Activated CD8-positive, alpha-beta T cell treated with anti-CD3 and anti-CD28 coated beads for 36 hours (primary cell): ENCODE data around the gene KNDC1. TPM values are rescaled to one million over a fixed set of nuclear protein-coding genes. Genes with fewer than 3 reads are reported as not detected.

ENCODE experiments used
- ATAC-seq: fragments of 200-7000 bp; cut with Tn5 transposase; one replicate; pipeline ENCODE4 v1.10.0; 2021; ENCODE audit warnings: mild to moderate bottlenecking, moderate library complexity
- CTCF ChIA-PET: fragments of 350-600 bp; sonication (Branson Sonifier 250); formaldehyde crosslinking; loops from one replicate; lab custom pipeline; 2021; ENCODE audit warnings: antibody characterized with exemption; lab: Charles Lee
- POLR2A ChIA-PET: fragments of 350-600 bp; sonication (Branson Sonifier 250); formaldehyde crosslinking; loops from one replicate; lab custom pipeline; 2021; ENCODE audit warnings: antibody characterized with exemption; lab: Charles Lee
- DNase-seq: peaks from one replicate; pipeline ENCODE4 v3.0.0-alpha.2; 2020
- H3K27ac Mint-ChIP-seq: one replicate; pipeline ENCODE4 v1.8.0; 2021; ENCODE audit warnings: mild to moderate bottlenecking, mixed read lengths
- H3K27me3 Mint-ChIP-seq: one replicate; pipeline ENCODE4 v1.8.0; 2021; ENCODE audit warnings: mixed read lengths
- H3K36me3 Mint-ChIP-seq: one replicate; pipeline ENCODE4 v1.8.0; 2021; ENCODE audit warnings: low read depth, mixed read lengths
- H3K4me1 Mint-ChIP-seq: one replicate; pipeline ENCODE4 v1.8.0; 2021; ENCODE audit warnings: low read depth, mixed read lengths
- H3K4me3 Mint-ChIP-seq: one replicate; pipeline ENCODE4 v1.8.0; 2021; ENCODE audit warnings: mild to moderate bottlenecking, moderate library complexity, mixed read lengths
- H3K9me3 Mint-ChIP-seq: one replicate; pipeline ENCODE4 v1.8.0; 2021; ENCODE audit warnings: mixed read lengths
- intact Hi-C: fragments of 100-400 bp; cut with micrococcal nuclease; formaldehyde crosslinking; loops from one replicate; pipeline ENCODE4 v1.10.0; 2022
- total RNA-seq, 2 experiments: library from RNA; stranded (reverse); gene quantifications; one replicate each; pipeline ENCODE4 v1.2.3, GENCODE V29; 2021
- TF ChIP-seq, protein P1 (sequence below): fragments of 200-600 bp; IDR thresholded peaks from one replicate; pipeline ENCODE4 v1.8.0; 2022; ENCODE audit warnings: antibody characterized with exemption, mild to moderate bottlenecking

Gene KNDC1
- total RNA-seq, 2 experiments from 2014 or later: not detected

DNA sequence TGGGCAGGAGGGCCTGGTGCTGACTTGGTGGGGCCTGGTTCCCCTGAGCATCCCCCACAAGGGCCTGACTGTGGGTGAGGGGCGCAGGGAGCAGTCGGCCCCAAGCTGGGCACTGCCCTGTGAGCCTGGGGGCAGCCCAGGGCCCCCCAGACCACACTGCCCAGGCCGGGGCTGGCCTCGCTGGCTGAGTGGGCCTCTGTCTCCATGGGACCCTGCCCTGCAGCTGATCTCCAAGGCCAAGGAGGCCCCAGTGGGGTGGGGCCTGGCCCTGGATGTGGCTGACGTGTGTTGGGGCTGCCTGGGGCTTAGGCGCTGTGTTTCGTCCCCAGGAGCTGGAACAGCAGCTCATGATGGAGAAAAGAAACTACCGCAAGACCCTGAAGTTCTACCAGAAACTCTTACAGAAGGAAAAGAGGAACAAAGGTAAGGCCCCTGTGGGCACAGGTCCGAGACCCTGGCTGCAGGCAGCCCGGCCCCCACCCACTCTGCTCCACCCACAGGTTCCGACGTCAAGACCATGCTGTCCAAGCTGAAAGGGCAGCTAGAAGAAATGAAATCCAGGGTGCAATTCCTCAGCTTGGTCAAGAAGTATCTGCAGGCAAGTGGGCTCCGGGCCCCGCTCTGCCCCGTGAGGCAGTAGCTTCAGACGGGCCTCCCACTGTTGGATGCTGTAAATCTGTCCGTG, 46.5 kb downstream of the KNDC1 start:
- intact Hi-C loops: no loop called here
- Mint-ChIP-seq H3K4me1 (no peaks in the 10 kb centered on the region), H3K27ac (no peak overlapping the region), H3K36me3 (no peaks in the 10 kb centered on the region), H3K4me3 (no peak overlapping the region), H3K27me3 (no peaks in the 10 kb centered on the region), H3K9me3 (no peaks in the 10 kb centered on the region)
- CTCF ChIA-PET: no interaction called here
- POLR2A ChIA-PET: no interaction called here
- TF ChIP-seq, protein P1, sequence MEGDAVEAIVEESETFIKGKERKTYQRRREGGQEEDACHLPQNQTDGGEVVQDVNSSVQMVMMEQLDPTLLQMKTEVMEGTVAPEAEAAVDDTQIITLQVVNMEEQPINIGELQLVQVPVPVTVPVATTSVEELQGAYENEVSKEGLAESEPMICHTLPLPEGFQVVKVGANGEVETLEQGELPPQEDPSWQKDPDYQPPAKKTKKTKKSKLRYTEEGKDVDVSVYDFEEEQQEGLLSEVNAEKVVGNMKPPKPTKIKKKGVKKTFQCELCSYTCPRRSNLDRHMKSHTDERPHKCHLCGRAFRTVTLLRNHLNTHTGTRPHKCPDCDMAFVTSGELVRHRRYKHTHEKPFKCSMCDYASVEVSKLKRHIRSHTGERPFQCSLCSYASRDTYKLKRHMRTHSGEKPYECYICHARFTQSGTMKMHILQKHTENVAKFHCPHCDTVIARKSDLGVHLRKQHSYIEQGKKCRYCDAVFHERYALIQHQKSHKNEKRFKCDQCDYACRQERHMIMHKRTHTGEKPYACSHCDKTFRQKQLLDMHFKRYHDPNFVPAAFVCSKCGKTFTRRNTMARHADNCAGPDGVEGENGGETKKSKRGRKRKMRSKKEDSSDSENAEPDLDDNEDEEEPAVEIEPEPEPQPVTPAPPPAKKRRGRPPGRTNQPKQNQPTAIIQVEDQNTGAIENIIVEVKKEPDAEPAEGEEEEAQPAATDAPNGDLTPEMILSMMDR: no peak
- no peak for DNase-seq
- ATAC-seq: no peak

DNA sequence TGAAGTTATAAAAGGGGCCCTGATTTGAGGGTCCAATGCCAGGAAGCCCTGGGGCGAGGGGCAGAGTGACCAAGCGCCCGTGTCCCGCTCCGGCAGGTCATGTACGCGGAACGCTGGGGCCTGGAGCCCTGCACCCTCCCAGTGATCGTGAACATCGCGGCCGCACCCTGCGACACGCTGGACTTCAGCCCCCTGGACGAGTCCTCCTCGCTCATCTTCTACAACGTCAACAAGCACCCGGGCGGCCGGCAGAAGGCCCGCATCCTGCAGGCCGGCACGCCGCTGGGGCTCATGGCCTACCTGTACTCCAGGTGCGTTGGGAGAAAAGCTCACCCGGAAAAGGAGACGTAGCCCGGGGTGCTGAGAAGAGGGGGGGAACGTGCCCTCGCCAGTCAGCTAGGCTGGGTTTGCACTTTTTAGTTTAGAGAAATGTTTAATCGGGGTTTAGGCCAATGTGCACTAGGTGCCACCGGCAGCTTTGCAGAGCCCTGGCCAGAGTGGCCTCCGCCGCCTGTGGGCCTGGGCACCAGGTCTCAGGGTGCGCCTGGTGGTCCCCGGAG, 47.1 kb downstream of the KNDC1 start:
- ChIA-PET CTCF (no interaction called here), POLR2A (no interaction called here)
- TF ChIP-seq, protein P1: no peak

DNA sequence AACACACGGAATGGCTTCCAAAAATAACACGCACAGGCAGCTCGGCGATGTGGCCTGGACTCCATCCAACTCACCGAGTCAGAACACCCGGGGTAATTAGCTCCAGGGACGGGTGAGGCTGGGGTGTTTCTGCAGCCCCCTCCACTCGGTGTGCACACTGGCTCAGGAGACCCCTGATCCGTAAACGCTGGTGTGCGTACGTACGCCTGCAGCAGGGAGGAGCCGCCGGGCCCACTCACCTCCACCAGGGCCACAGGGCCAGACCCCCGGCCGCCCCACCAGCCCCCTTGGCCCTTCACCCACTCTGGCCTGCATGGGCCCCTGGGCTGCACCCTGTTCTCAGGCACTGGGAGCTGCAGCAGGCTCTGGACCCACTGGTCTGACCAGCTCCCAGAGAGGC, 47.6 kb downstream of the KNDC1 start:
- H3K27ac Mint-ChIP-seq: no peak overlapping the region
- DNase-seq (no peak), ATAC-seq (no peak)
- H3K4me1 Mint-ChIP-seq: no peaks in the 10 kb centered on the region
- ChIA-PET CTCF (no interaction called here), POLR2A (no interaction called here)
- no peak overlapping the region for H3K4me3 Mint-ChIP-seq
- intact Hi-C loops: no loop called here
- H3K36me3 Mint-ChIP-seq: no peaks in the 10 kb centered on the region
- TF ChIP-seq, protein P1: no peak
- H3K27me3 Mint-ChIP-seq: no peaks in the 10 kb centered on the region
- H3K9me3 Mint-ChIP-seq: no peaks in the 10 kb centered on the region

More for the DNA sequence above, 47.1 kb downstream of the KNDC1 start:
- H3K4me1 Mint-ChIP-seq: no peaks in the 10 kb centered on the region
- H3K4me3 Mint-ChIP-seq: no peak overlapping the region
- ATAC-seq (no peak), DNase-seq (no peak)
- H3K36me3 Mint-ChIP-seq: no peaks in the 10 kb centered on the region
- no peak overlapping the region for H3K27ac Mint-ChIP-seq
- H3K27me3 Mint-ChIP-seq: no peaks in the 10 kb centered on the region
- H3K9me3 Mint-ChIP-seq: no peaks in the 10 kb centered on the region
- intact Hi-C loops: no loop called here

DNA sequence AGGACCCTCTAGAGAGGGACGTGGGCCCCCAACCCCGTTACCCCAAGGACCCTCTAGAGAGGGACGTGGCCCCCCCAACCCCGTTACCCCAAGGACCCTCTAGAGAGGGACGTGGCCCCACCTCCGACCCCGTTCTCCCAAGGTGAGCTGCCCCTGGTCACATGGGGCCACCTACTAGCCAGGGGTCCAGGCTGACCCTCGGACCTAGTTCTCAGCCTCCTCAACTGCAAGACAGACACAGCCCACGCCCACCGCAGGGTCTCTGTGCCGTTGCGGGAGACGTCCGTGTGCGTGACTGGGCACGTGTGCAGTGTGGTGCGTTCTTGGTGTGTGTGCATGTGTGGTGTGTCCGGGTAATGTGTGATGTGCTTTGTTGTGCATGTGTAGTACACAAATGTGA, 48.4 kb downstream of the KNDC1 start:
- no peaks in the 10 kb centered on the region for H3K4me1 Mint-ChIP-seq
- intact Hi-C loops: no loop called here
- DNase-seq (no peak), ATAC-seq (no peak)
- no peak overlapping the region for H3K27ac Mint-ChIP-seq
- CTCF ChIA-PET: no interaction called here
- H3K36me3 Mint-ChIP-seq: no peaks in the 10 kb centered on the region
- H3K9me3 Mint-ChIP-seq: no peaks in the 10 kb centered on the region
- TF ChIP-seq, protein P1: no peak
- POLR2A ChIA-PET: no interaction called here
- no peak overlapping the region for H3K4me3 Mint-ChIP-seq
- no peaks in the 10 kb centered on the region for H3K27me3 Mint-ChIP-seq

DNA sequence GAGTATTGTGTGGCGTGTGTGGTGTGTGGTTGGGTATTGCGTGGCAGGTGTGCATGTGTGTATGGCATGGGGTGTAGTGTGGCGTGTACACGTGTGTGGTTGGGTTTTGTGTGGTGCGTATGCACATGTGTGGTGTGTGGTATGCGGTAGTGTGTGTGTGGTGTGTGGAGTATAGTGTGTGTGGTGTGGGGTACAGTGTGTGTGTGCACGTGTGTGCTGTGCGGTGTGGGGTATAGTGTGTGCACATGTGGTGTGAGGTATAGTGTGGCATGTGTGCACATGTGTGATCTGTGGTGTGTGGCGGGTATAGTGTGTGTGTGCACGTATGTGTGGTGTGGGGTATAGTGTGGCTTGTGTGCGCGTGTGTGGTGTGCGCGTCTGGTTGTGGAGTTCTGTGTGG, 49.1 kb downstream of the KNDC1 start:
- CTCF ChIA-PET: no interaction called here
- ATAC-seq (no peak), DNase-seq (no peak)
- Mint-ChIP-seq H3K4me1 (no peaks in the 10 kb centered on the region), H3K4me3 (no peak overlapping the region), H3K9me3 (no peaks in the 10 kb centered on the region), H3K27me3 (no peaks in the 10 kb centered on the region), H3K36me3 (no peaks in the 10 kb centered on the region), H3K27ac (no peak overlapping the region)
- POLR2A ChIA-PET: no interaction called here
- intact Hi-C loops: no loop called here
- TF ChIP-seq, protein P1: no peak
